Smooth muscle cell (in vitro differentiated cells): ENCODE data around the gene CXCL1. TPM values are rescaled to one million over a fixed set of nuclear protein-coding genes. Genes with fewer than 3 reads are reported as not detected.

Source experiments
- DNase-seq: peaks from one replicate; lab custom pipeline; 2025; ENCODE audit not compliant: unreplicated experiment; lab: John Stamatoyannopoulos, UW
- H2AFZ ChIP-seq: fragments of 200-600 bp; sonication (generic); 2 replicates; pipeline ENCODE4 v1.6.0; 2016; ENCODE audit warnings: antibody characterized with exemption, low read depth, mild to moderate bottlenecking
- H3F3A ChIP-seq: fragments of 200-600 bp; sonication (generic); 2 replicates; pipeline ENCODE4 v1.6.0; 2017; ENCODE audit warnings: antibody characterized with exemption, low read depth
- H3K27ac ChIP-seq: fragments of 200-600 bp; sonication (generic); 2 replicates; pipeline ENCODE4 v1.5.1; 2016; ENCODE audit warnings: low read depth, mild to moderate bottlenecking
- H3K27me3 ChIP-seq: fragments of 200-600 bp; sonication (generic); 2 replicates; pipeline ENCODE4 v1.6.1; 2016; ENCODE audit warnings: low read depth, mild to moderate bottlenecking
- H3K36me3 ChIP-seq: fragments of 200-600 bp; sonication (generic); 2 replicates; pipeline ENCODE4 v1.5.1; 2016; ENCODE audit warnings: low read depth
- H3K4me1 ChIP-seq: fragments of 200-600 bp; sonication (generic); 2 replicates; pipeline ENCODE4 v1.5.1; 2016; ENCODE audit warnings: low read depth
- H3K4me2 ChIP-seq: fragments of 200-600 bp; sonication (generic); 2 replicates; pipeline ENCODE4 v1.6.0; 2016; ENCODE audit warnings: mild to moderate bottlenecking
- H3K4me3 ChIP-seq: fragments of 200-600 bp; sonication (generic); 2 replicates; pipeline ENCODE4 v1.5.1; 2016; ENCODE audit warnings: mild to moderate bottlenecking
- H3K79me2 ChIP-seq: fragments of 200-600 bp; sonication (generic); 2 replicates; pipeline ENCODE4 v1.6.0; 2016; ENCODE audit warnings: low read depth, mild to moderate bottlenecking
- H3K9ac ChIP-seq: fragments of 200-600 bp; sonication (generic); 2 replicates; pipeline ENCODE4 v1.6.0; 2016; ENCODE audit warnings: low read depth
- H3K9me3 ChIP-seq: fragments of 200-600 bp; sonication (generic); replicated peaks from 2 replicates; pipeline ENCODE4 v1.5.1; 2016; ENCODE audit warnings: low read depth
- H4K20me1 ChIP-seq: fragments of 200-600 bp; sonication (generic); 2 replicates; pipeline ENCODE4 v1.6.0; 2016; ENCODE audit warnings: low read depth
- CTCF ChIP-seq: fragments of 200-600 bp; sonication (generic); IDR thresholded peaks from 2 replicates; pipeline ENCODE4 v1.5.1; 2017; ENCODE audit warnings: borderline replicate concordance, mild to moderate bottlenecking, antibody characterized with exemption; ENCODE audit not compliant: insufficient read depth, poor library complexity, severe bottlenecking
- WGBS: methylation state at CpG from one replicate; pipeline ENCODE4 v1.1.7; 2016; ENCODE audit warnings: low lambda C conversion rate; 5-methylcytosine and 5-hydroxymethylcytosine counted together
- polyA plus RNA-seq: library from polyadenylated mRNA; unstranded; fragments of >200 nt; fragmentation: Nextera tagmentation; extraction: Ambion mirVana; gene quantifications from 2 replicates; pipeline ENCODE4 v1.2.1, GENCODE V29; 2016
- total RNA-seq: library from RNA; depleted of rRNA; stranded (reverse); fragments of >200 nt; gene quantifications from 2 replicates; pipeline ENCODE4 v1.2.3, GENCODE V29; 2014

Gene CXCL1
- total and polyA plus RNA-seq, 2 experiments from 2014 or later: 20.9 to 23.2 TPM

DNA sequence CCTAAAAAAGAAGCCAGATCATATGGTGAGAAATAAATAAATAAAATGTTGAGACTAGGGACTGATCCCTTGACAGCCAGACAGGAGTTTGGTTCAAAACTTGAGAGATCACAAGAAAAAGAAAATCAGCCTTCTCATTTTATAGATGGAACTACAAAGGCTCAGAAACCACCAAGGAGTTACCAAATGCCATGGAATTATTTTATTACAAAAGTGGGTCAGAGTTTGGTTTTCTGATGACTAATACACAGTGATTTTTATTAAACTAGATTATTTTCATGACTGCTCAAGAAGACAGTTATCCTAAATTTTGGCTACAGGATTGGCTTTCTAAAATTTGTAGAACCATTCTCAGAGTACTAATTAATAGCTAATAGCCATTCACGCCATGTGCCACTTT is 6.2 kb downstream of the CXCL1 start:
- H3K9me3 ChIP-seq: no peaks in the 10 kb centered on the region
- H3K79me2 ChIP-seq: no peaks in the 10 kb centered on the region
- no peaks in the 10 kb centered on the region for H3K4me1 ChIP-seq
- H3K27me3 ChIP-seq: peaks cover 23% of the 10 kb centered on the region
- no peak for DNase-seq
- H3K36me3 ChIP-seq: no peaks in the 10 kb centered on the region
- no peak for TF ChIP-seq CTCF
- no peaks in the 10 kb centered on the region for H3F3A ChIP-seq
- H4K20me1 ChIP-seq: no peaks in the 10 kb centered on the region
- H3K27ac ChIP-seq: peak overlapping the region; percentile 6
- no peak overlapping the region for H2AFZ ChIP-seq
- H3K4me2 ChIP-seq: no peak overlapping the region
- WGBS: 93% methylated on average over 1 of the region's 1 CpG
- no peak overlapping the region for H3K4me3 ChIP-seq
- no peak overlapping the region for H3K9ac ChIP-seq

- WGBS: 71% methylated on average over 1 of the region's 1 CpG
- Histone ChIP-seq H3K27me3 (peaks cover 39% of the 10 kb centered on the region), H3F3A (no peaks in the 10 kb centered on the region), H3K4me1 (no peaks in the 10 kb centered on the region), H3K4me2 (peak overlapping the region; percentile 27), H2AFZ (no peak overlapping the region), H3K9me3 (no peaks in the 10 kb centered on the region), H3K79me2 (no peaks in the 10 kb centered on the region), H3K4me3 (no peak overlapping the region), H3K36me3 (no peaks in the 10 kb centered on the region), H4K20me1 (no peaks in the 10 kb centered on the region), H3K27ac (no peak overlapping the region), H3K9ac (no peak overlapping the region)
- TF ChIP-seq CTCF: no peak
- DNase-seq: no peak
Measured at GRCh38 chr4:73883306-73883705, 14.1 kb downstream of the CXCL1 start.

DNA sequence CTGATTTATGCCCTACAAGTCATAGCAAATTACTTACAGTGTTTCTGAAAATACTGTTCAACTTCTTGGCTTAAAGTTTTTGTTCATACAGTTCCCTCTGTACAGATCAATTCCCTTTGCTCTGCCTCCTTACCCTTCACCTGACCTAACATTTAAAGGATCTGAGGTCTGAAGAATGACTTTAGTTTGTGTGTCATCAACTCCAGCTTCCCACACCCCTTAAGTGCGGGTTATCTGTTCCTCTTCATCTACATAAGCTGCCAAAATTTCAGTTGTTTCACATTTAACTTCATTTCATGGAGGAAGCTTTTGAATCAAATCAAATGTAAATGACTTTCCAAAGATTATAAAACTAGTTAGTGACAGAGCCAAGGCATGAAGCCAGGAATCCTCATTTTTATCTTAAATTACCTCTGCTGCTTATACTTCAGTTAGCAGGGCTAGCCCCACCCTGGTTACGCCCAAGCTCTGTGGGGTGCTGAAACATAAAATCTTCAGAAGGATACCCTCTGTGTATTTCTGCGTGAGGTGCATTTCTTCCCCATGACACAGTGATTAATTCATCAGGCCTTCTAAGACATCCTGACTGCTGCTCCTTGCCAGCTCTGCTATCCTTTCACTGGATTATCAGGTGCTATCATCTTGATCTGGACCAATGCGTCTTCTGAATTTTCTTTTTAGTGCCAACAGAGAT is 16.5 kb downstream of the CXCL1 start:
- Histone ChIP-seq H3K27me3 (peaks cover 56% of the 10 kb centered on the region), H3K4me3 (no peak overlapping the region), H3F3A (no peaks in the 10 kb centered on the region), H3K36me3 (no peaks in the 10 kb centered on the region), H2AFZ (no peak overlapping the region), H3K79me2 (no peaks in the 10 kb centered on the region), H3K4me2 (no peak overlapping the region), H3K27ac (no peak overlapping the region), H3K4me1 (no peaks in the 10 kb centered on the region), H3K9ac (no peak overlapping the region), H4K20me1 (no peaks in the 10 kb centered on the region), H3K9me3 (no peaks in the 10 kb centered on the region)
- no peak for TF ChIP-seq CTCF
- WGBS: 88% methylated on average over 4 of the region's 4 CpGs
- DNase-seq: no peak

DNA sequence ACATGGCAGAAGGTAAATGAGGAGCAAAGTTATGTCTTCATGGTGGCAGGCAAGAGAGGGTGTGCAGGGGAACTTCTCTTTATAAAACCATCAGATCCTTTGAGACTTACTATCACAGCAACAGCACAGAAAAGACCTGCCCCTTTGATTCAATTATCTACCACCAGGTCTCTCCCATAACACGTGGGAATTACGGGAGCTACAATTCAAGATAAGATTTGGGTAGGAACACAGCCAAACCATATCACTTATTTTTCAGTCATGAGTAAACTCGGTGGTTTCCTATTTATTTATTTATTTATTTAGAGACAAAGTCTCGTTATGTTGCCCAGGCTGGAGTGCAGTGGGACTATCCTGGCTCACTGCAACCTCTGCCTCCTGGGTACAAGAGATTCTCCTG is 22.1 kb downstream of the CXCL1 start:
- no peaks in the 10 kb centered on the region for H3K36me3 ChIP-seq
- no peak for DNase-seq
- TF ChIP-seq CTCF: no peak
- no peak overlapping the region for H2AFZ ChIP-seq
- no peaks in the 10 kb centered on the region for H3K9me3 ChIP-seq
- no peaks in the 10 kb centered on the region for H3K4me1 ChIP-seq
- H3K27me3 ChIP-seq: peaks cover 34% of the 10 kb centered on the region
- H3K9ac ChIP-seq: no peak overlapping the region
- no peak overlapping the region for H3K4me3 ChIP-seq
- WGBS: 82% methylated on average over 4 of the region's 4 CpGs
- no peaks in the 10 kb centered on the region for H3F3A ChIP-seq
- no peak overlapping the region for H3K27ac ChIP-seq
- no peak overlapping the region for H3K4me2 ChIP-seq
- no peaks in the 10 kb centered on the region for H4K20me1 ChIP-seq
- no peaks in the 10 kb centered on the region for H3K79me2 ChIP-seq
